Calu3 (cell line): ENCODE results near the gene PDE6H. TPM values are rescaled to one million over a fixed set of nuclear protein-coding genes. Genes with fewer than 3 reads are reported as not detected.

Experiments used
- BruUV-seq: library from RNA; stranded (reverse); fragments of 400-500 nt; replicated peaks from 2 replicates; lab custom pipeline; 2021; lab: Mats Ljungman, UMichigan
- CTCF ChIA-PET: fragments of 300-600 bp; sonication (Branson Sonifier 250); formaldehyde crosslinking; loops from one replicate; lab custom pipeline; 2022; ENCODE audit warnings: antibody characterized with exemption; lab: Charles Lee
- DNase-seq: peaks from one replicate; pipeline ENCODE4 v3.0.0; 2022
- H3K27ac Mint-ChIP-seq: one replicate; pipeline ENCODE4 v1.8.0; 2022; ENCODE audit warnings: mixed read lengths; ENCODE audit not compliant: unreplicated experiment
- H3K27me3 Mint-ChIP-seq: one replicate; pipeline ENCODE4 v1.8.0; 2022; ENCODE audit warnings: mixed read lengths; ENCODE audit not compliant: unreplicated experiment
- H3K36me3 Mint-ChIP-seq: one replicate; pipeline ENCODE4 v1.8.0; 2022; ENCODE audit warnings: mild to moderate bottlenecking, moderate library complexity, mixed read lengths; ENCODE audit not compliant: insufficient read depth, unreplicated experiment
- H3K4me1 Mint-ChIP-seq: one replicate; pipeline ENCODE4 v1.8.0; 2022; ENCODE audit warnings: mild to moderate bottlenecking, low read depth, mixed read lengths; ENCODE audit not compliant: unreplicated experiment
- H3K4me3 Mint-ChIP-seq: one replicate; pipeline ENCODE4 v1.8.0; 2022; ENCODE audit warnings: mild to moderate bottlenecking, low read depth, moderate library complexity, mixed read lengths; ENCODE audit not compliant: unreplicated experiment
- H3K9me3 Mint-ChIP-seq: one replicate; pipeline ENCODE4 v1.8.0; 2022; ENCODE audit warnings: low read depth, mixed read lengths; ENCODE audit not compliant: unreplicated experiment
- intact Hi-C: fragments of 100-400 bp; cut with micrococcal nuclease; formaldehyde crosslinking; loops from one replicate; pipeline ENCODE4 v1.10.0; 2022; ENCODE audit not compliant: unreplicated experiment
- total RNA-seq: library from RNA; stranded (reverse); gene quantifications from 2 replicates; pipeline ENCODE4 v1.2.3, GENCODE V29; 2022
- TF ChIP-seq, protein P1 (sequence below): fragments of 200-600 bp; IDR thresholded peaks from one replicate; pipeline ENCODE4 v1.8.0; 2022; ENCODE audit warnings: antibody characterized with exemption; ENCODE audit not compliant: unreplicated experiment

PDE6H gene
- total RNA-seq, 1 experiment from 2014 or later, result not detected

GRCh38 chr12:14979468-14979867 lies 6.6 kb downstream of the PDE6H start:
- no peak overlapping the region for H3K27ac Mint-ChIP-seq
- no TSS peak for BruUV-seq
- no peaks in the 10 kb centered on the region for H3K9me3 Mint-ChIP-seq
- H3K4me1 Mint-ChIP-seq, result no peaks in the 10 kb centered on the region
- intact Hi-C loops, result no loop called here
- CTCF ChIA-PET, result interaction anchor here (1.1 kb wide), 1 partner anchor 14 kb away, joined by 3 read pairs; no protein-coding TSS in a partner anchor
- no peak for DNase-seq
- H3K4me3 Mint-ChIP-seq, result no peak overlapping the region
- H3K36me3 Mint-ChIP-seq, result no peaks in the 10 kb centered on the region
- no peaks in the 10 kb centered on the region for H3K27me3 Mint-ChIP-seq
- TF ChIP-seq, protein P1, sequence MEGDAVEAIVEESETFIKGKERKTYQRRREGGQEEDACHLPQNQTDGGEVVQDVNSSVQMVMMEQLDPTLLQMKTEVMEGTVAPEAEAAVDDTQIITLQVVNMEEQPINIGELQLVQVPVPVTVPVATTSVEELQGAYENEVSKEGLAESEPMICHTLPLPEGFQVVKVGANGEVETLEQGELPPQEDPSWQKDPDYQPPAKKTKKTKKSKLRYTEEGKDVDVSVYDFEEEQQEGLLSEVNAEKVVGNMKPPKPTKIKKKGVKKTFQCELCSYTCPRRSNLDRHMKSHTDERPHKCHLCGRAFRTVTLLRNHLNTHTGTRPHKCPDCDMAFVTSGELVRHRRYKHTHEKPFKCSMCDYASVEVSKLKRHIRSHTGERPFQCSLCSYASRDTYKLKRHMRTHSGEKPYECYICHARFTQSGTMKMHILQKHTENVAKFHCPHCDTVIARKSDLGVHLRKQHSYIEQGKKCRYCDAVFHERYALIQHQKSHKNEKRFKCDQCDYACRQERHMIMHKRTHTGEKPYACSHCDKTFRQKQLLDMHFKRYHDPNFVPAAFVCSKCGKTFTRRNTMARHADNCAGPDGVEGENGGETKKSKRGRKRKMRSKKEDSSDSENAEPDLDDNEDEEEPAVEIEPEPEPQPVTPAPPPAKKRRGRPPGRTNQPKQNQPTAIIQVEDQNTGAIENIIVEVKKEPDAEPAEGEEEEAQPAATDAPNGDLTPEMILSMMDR, result no peak

GRCh38 chr12:14981049-14981448 lies 8.2 kb downstream of the PDE6H start:
- Mint-ChIP-seq H3K36me3 (no peaks in the 10 kb centered on the region), H3K27ac (no peak overlapping the region), H3K4me1 (peaks cover 10% of the 10 kb centered on the region), H3K27me3 (no peaks in the 10 kb centered on the region), H3K4me3 (no peak overlapping the region), H3K9me3 (no peaks in the 10 kb centered on the region)
- intact Hi-C loops, result no loop called here
- TF ChIP-seq, protein P1, result no peak
- no TSS peak for BruUV-seq
- CTCF ChIA-PET, result no interaction called here
- DNase-seq, result no peak

DNA sequence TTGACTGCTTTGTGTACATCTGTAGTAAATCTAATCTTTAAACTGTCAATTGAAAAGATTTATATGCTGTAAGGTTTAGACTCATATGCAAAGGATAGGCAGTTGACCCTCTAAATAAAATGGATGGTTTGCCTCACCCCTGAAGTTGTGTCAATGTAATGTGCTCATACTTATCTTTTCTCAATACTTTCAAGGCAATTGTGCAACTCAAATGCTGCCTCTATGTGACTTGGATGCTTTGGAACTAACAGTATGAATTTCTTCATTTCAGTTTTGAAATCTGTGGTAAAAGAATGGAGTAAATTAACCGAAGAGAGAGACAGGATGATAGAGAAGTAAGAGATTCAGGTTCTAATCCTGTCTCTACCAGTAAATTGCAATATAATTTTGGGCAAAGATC lies 9.7 kb downstream of the PDE6H start:
- H3K27ac Mint-ChIP-seq, result no peak overlapping the region
- DNase-seq, result no peak
- H3K27me3 Mint-ChIP-seq, result no peaks in the 10 kb centered on the region
- no TSS peak for BruUV-seq
- CTCF ChIA-PET, result interaction anchor here (0.6 kb wide), 1 partner anchor 825 kb away, joined by 3 read pairs; no protein-coding TSS in a partner anchor
- H3K4me3 Mint-ChIP-seq, result no peak overlapping the region
- H3K4me1 Mint-ChIP-seq, result peaks cover 10% of the 10 kb centered on the region
- intact Hi-C loops, result no loop called here
- TF ChIP-seq, protein P1, result no peak
- H3K9me3 Mint-ChIP-seq, result no peaks in the 10 kb centered on the region
- no peaks in the 10 kb centered on the region for H3K36me3 Mint-ChIP-seq

GRCh38 chr12:14982991-14983390 lies 10.1 kb downstream of the PDE6H start:
- H3K4me3 Mint-ChIP-seq, result no peak overlapping the region
- CTCF ChIA-PET, result no interaction called here
- H3K36me3 Mint-ChIP-seq, result no peaks in the 10 kb centered on the region
- H3K4me1 Mint-ChIP-seq, result peaks cover 10% of the 10 kb centered on the region
- no peak overlapping the region for H3K27ac Mint-ChIP-seq
- no peaks in the 10 kb centered on the region for H3K9me3 Mint-ChIP-seq
- TF ChIP-seq, protein P1, result no peak
- no TSS peak for BruUV-seq
- H3K27me3 Mint-ChIP-seq, result no peaks in the 10 kb centered on the region
- no peak for DNase-seq
- intact Hi-C loops, result no loop called here
